GM21423 (cell line): ENCODE measurements around the gene KRTAP5-8.
"Not testable (repeated sequence)": the region's sequence is repeated elsewhere in the genome, so short reads cannot be mapped to it uniquely, and the experiment has no call there.

Experiments used
- ATAC-seq: cut with Tn5 transposase; IDR thresholded peaks from one replicate; pipeline ENCODE4 v1.9.1; 2021; ENCODE audit warnings: mild to moderate bottlenecking, moderate library complexity; ENCODE audit not compliant: unreplicated experiment

The KRTAP5-8 gene

GRCh38 chr11:71542879-71543777 is 5.3 kb downstream of the KRTAP5-8 start:
- no peak for ATAC-seq

- no peak for ATAC-seq
Measured at GRCh38 chr11:71543866-71544265, 6.0 kb downstream of the KRTAP5-8 start.

GRCh38 chr11:71544525-71545214 is 6.8 kb downstream of the KRTAP5-8 start:
- ATAC-seq, result no peak

- no peak for ATAC-seq
Measured at GRCh38 chr11:71545405-71545966, 7.7 kb downstream of the KRTAP5-8 start.

GRCh38 chr11:71548120-71548519 is 10.3 kb downstream of the KRTAP5-8 start, which contains the start of gene KRTAP5-9:
KRTAP5-9 (plus strand) TSS chr11:71548420; CDS start chr11:71548658, 238 bp downstream.
- ATAC-seq, result no peak

- ATAC-seq, result no peak
Measured at GRCh38 chr11:71548716-71549151, 10.9 kb downstream of the KRTAP5-8 start.

- no peak for ATAC-seq
Measured at GRCh38 chr11:71551711-71552110, 13.9 kb downstream of the KRTAP5-8 start.

GRCh38 chr11:71554996-71555395 is 17.2 kb downstream of the KRTAP5-8 start:
- ATAC-seq, result no peak

GRCh38 chr11:71555508-71555907 is 17.7 kb downstream of the KRTAP5-8 start:
- no peak for ATAC-seq

- no peak for ATAC-seq
Measured at GRCh38 chr11:71556018-71556417, 18.2 kb downstream of the KRTAP5-8 start.

- no peak for ATAC-seq
Measured at GRCh38 chr11:71557257-71557656, 19.4 kb downstream of the KRTAP5-8 start.

- ATAC-seq, result no peak
Measured at GRCh38 chr11:71558996-71559395, 21.2 kb downstream of the KRTAP5-8 start.

GRCh38 chr11:71562120-71562519 is 24.3 kb downstream of the KRTAP5-8 start:
- no peak for ATAC-seq

- no peak for ATAC-seq
Measured at GRCh38 chr11:71563406-71563805, 25.6 kb downstream of the KRTAP5-8 start.

GRCh38 chr11:71564430-71564829 is 26.6 kb downstream of the KRTAP5-8 start:
- ATAC-seq, result no peak

- no peak for ATAC-seq
Measured at GRCh38 chr11:71565263-71565662, 27.4 kb downstream of the KRTAP5-8 start, which contains the start of gene KRTAP5-10. KRTAP5-10 (plus strand) TSS chr11:71565563; CDS start chr11:71565588, 25 bp downstream.

GRCh38 chr11:71566081-71566620 is 28.3 kb downstream of the KRTAP5-8 start:
- no peak for ATAC-seq

- ATAC-seq, result not testable (repeated sequence)
Measured at GRCh38 chr11:71566626-71567599, 29.1 kb downstream of the KRTAP5-8 start.

GRCh38 chr11:71567633-71568032 is 29.8 kb downstream of the KRTAP5-8 start:
- ATAC-seq, result not testable (repeated sequence)
